Dermis blood vessel endothelial cell (primary cell): ENCODE measurements around the gene PTPRS. TPM values are rescaled to one million over a fixed set of nuclear protein-coding genes. Genes with fewer than 3 reads are reported as not detected.
"Not testable (repeated sequence)": the region's sequence is repeated elsewhere in the genome, so short reads cannot be mapped to it uniquely, and the experiment has no call there.

Source experiments
- DNase-seq: peaks from one replicate; pipeline ENCODE4 v3.0.0; 2010
- total RNA-seq: library from RNA; depleted of rRNA; stranded (reverse); fragments of >200 nt; gene quantifications from 2 replicates; pipeline ENCODE4 v1.2.3, GENCODE V29; 2014

Gene PTPRS
- total RNA-seq, 1 donor from 2014 or later: 26.2 TPM

DNA sequence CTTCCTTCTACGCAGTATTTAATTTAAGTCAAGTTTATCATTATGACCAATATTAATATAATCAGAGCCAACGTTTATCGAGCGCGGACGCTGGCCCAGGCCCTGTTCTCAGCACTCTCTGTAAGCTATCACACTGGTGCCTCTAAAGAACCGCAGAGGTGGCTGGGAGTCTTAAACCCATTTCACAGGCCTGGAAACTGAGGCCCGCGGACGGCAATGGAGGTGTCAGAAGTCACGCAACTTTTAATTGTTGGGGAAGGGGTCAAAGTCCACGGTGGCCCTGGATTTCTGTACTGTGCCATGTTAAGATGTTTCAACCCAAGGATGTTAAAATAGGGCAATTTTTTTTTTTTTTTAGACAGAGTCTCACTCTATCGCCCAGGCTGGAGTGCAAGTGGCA lies 8.8 kb downstream of the PTPRS start:
- no peak for DNase-seq

DNA sequence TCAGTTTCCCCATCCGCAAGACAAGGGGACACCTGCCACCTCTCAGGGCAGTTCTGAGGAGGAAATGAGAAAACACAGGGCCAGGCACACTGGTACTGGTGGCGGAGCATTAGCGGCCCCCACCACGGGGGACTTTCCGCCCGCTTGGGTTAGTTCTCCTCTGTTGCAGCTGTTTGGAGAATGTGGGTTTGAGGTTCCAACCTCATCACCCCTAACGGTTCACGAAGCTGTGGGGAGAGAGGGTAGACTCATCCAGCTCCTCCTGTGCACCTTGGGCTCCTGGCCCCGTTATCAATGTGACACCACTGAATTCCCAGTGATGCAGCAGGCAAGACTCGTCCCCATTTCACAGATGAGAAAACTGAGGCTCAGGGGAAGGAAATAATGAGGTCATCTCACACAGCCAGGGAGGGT lies 10.3 kb downstream of the PTPRS start:
- no peak for DNase-seq

GRCh38 chr19:5329141-5329540 lies 11.5 kb downstream of the PTPRS start:
- no peak for DNase-seq

DNA sequence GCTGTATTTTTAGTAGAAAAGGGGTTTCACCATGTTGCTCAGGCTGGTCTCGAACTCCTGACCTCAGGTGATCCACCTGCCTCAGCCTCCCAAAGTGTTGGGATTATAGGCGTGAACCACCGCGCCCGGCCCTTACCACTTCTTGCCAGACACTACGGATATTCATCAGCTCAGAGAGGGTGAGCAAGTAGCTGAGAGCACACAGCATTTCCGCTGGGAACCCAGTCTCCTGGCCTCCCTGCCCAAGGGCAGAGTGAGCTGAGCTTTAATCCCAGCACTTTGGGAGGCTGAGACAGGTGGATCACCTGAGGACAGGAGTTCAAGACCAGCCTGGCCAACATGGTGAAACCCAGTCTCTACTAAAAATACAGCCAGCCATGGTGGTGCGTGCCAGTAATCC lies 12.2 kb downstream of the PTPRS start:
- DNase-seq: not testable (repeated sequence)

DNA sequence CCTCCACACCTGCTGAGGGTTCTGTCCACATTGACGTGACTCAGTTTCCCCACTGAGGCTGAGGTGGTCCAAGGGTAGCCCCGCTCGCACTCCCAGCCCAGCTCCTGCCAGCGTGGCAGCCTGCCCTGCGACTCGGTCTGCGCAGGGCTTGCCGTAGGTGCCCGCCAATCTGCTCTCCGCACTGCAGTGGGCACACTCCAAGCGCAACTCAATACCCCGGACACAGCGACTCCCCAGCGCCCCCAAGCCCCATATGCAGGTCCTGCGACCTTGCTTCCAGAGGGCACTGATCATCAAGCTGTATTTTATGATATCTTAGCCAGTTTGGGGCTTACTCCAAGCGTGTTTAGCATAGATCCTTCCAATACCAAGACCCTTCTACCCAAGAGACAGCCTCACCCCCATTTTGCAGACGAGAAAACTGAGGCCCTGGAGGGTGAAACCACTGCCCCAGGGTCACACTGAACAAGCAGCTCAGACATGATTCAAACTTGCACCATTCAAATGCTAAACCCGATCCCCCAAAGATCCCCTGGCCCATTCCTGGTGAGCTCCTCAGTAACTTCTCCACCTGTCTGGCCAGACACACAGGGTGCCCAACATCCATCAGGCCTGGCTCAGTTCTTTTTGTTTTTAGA lies 13.5 kb downstream of the PTPRS start:
- DNase-seq: no peak

GRCh38 chr19:5326545-5326944 lies 14.1 kb downstream of the PTPRS start:
- DNase-seq: no peak

DNA sequence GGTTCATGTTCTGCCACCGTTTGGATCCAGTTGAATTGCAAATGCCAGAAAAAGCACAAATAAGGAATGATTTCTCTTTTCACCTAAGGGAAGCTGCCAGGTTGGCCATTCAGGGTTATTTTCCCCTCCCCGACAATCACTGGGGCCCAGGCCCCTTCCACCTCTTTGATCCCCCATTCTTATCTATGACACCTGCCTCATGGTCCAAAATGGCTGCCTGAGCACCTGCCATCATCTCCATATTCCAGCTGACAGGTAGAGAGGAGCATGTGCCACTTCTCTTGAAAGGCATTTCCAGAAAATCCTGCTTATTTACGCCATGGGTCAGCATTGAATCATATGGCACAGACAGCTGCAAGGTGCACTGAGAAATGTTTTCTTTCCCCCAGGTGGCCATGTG lies 15.7 kb downstream of the PTPRS start:
- DNase-seq: no peak

- no peak for DNase-seq
These were observed 17.2 kb downstream of the PTPRS start for GRCh38 chr19:5323475-5323811.

DNA sequence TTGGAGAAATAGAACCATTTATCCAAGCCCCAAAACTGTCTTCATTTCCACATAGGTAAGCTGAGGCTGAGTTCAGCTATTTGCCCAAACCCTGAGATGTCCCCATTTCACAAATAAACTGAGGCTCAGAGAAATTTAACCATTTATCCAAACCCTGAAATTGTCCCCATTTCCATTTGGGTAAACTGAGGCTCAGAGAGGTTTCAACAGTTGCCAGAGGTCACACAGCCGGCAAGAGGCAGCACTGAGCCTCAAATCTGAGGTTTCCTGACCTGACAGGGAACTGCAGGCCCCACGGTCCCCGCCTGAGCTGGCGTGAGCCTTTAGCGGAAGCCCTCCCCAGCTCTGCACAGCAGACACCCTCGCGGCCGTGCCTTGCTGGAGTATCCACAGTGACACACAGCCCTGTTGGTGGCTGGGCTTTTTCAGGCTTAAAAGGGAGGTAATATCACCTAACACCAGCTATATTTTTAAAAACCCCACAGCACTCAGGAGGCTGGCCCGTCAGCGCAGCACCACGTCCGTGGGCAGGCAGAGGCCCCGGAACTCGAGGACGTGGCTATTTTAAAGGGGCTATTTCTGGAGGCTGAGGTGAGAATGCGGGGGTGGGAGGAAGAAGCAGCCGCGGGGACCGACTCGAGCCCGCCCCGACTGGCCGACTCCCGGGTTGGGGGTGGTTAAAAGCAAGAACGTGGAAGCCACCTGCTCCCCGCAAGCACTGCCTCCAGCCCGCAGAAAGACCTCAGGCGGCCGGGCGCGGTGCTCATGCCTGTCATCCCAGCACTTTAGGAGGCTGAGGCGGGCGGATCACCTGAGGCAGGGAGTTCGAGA lies 18.5 kb downstream of the PTPRS start:
- DNase-seq: no peak

- DNase-seq: no peak
These were observed 19.5 kb downstream of the PTPRS start for GRCh38 chr19:5321066-5321642.

- DNase-seq: no peak
These were observed 21.1 kb downstream of the PTPRS start for GRCh38 chr19:5319516-5319915.

GRCh38 chr19:5318306-5318705 lies 22.3 kb downstream of the PTPRS start:
- no peak for DNase-seq

DNA sequence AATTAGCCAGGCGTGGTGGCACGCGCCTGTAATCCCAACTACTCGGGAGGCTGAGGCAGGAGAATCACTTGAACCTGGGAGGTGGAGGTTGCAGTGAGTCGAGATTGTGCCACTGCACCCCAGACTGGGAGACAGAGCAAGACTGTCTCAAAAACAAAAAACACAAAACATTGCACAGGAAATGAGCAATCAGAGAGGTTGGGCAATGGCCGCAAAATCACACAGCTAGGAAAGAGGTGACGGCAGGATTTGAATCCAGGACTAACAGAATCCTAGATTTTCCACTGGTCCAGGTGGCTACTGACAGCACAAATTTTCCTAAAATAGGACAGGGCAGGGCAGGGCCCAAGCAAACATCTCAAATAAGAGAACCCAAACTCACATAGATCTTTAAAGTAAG lies 23.3 kb downstream of the PTPRS start:
- no peak for DNase-seq

DNA sequence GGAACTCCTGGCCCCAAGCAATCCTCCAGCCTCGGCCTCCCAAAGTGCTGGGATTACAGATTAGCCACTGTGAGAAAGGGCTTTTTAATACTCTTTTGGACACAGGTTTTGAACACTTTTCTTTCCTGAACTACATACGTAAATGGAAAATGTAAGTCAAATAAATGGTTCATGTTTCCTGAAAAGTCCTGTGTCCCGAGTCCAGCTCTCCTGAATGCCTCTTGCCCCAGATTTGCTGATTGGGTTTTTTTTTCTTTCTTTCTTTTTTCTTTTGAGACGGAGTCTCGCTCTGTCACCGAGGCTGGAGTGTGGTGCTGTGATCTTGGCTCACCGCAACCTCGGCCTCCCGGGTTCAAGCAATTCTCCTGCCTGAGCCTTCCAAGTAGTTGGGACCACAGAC lies 24.5 kb downstream of the PTPRS start:
- no peak for DNase-seq

- DNase-seq: no peak
These were observed 25.7 kb downstream of the PTPRS start for GRCh38 chr19:5314907-5315298.

- no peak for DNase-seq
These were observed 26.4 kb downstream of the PTPRS start for GRCh38 chr19:5314012-5314906.

GRCh38 chr19:5313307-5313706 lies 27.3 kb downstream of the PTPRS start:
- no peak for DNase-seq

GRCh38 chr19:5312058-5312457 lies 28.6 kb downstream of the PTPRS start:
- no peak for DNase-seq

DNA sequence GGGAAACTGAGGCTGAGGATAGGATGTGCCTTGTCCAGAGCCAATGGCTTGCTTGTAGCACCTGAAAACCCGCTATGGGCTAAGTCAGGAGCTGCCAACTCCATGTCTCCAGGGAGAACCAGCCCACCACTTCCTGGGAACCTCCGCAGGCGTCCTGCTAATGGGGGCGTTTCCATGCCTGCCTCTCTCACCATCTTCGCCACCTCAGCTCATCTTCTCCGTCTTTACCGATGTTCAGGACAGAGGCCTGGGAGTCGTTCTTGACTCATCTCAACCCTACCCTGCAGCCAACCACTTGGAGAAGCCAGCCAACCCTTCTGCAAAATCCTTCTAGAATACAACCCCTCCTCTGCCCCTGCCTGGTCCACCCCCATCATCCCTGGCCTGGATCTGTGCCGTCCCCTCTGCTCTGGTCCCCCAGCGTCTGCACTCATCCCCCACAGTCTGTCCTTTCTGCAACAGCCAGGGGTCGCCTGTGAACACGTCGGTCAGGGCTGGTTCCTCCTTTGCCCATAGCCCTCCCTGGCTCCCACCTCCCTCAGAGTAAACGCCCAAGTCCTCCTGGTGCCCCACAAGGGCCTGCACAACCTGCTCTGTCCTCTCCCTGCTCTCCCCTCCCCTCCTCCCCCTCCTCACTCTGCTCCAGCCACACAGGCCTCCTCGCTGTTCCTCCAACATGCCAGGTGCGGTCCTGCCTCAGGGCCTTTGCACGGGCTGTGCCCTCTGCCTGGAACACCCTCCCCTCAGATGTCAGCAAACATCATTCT lies 31.0 kb downstream of the PTPRS start:
- DNase-seq: no peak

GRCh38 chr19:5308451-5309437 lies 31.9 kb downstream of the PTPRS start:
- peak; percentile 80 for DNase-seq

- DNase-seq: no peak
These were observed 33.0 kb downstream of the PTPRS start for GRCh38 chr19:5307655-5308054.
